ENCODE data around the gene NSFL1C. TPM values are rescaled to one million over a fixed set of nuclear protein-coding genes. Genes with fewer than 3 reads are reported as not detected.
A peak's percentile ranks its signal among the peaks of the same experiment; 100 is the strongest.

Gene NSFL1C
- polyA plus RNA-seq, 1 of the 3 experiments (the other 2 are of a cell fraction): 45.9 TPM

DNA sequence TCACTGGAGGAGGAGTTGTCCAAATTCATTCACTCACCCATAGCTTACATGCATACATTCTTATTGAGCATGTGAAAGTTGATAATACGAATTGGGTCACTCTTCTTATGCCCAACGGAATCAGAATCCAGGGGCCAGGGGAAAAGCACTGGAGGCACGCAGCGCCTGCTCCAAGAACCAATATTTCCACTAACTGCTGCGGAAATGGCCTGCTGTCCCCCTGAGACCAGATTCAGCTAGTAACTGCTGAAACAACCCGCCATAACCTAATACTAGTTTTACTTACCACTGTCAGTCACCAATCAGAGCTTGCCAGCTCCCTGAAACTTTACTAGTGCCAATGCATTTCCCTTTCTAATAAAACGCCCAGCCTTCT lies 73.2 kb downstream of the NSFL1C start:
- Histone ChIP-seq H3K9ac (peak overlapping the region; percentile 78), H3K4me2 (peak overlapping the region; percentile 99), H3K27me3 (ENCODE audit: insufficient read depth) (no peaks in the 10 kb centered on the region), H4K20me1 (ENCODE audit: insufficient read depth) (peaks cover 35% of the 10 kb centered on the region), H3K4me3 (ENCODE audit: low read depth in 2 of 2, low read length in 1 of 2) (peak overlapping the region; percentile 90 to 95), H3K9me2 (no peaks in the 10 kb centered on the region), H3K36me3 (replicated peaks in 1 of 2; ENCODE audit: control insufficient read depth in 1 of 2, insufficient read depth in 2 of 2, low read length in 1 of 2) (peaks cover 0 to 6% of the 10 kb centered on the region in 2 experiments), H2AFZ (ENCODE audit: low read depth) (peak overlapping the region; percentile 96), H3K9me3 (no peaks in the 10 kb centered on the region), H3K79me2 (ENCODE audit: insufficient read depth) (peaks cover 45% of the 10 kb centered on the region), H3F3A (replicated peaks; ENCODE audit: insufficient read depth) (no peaks in the 10 kb centered on the region), H3K27ac (ENCODE audit: low read depth in 2 of 2, low read length in 1 of 2) (peak overlapping the region; percentile 75 to 83; a peak in 3 of 4 replicates), H3K4me1 (ENCODE audit: control insufficient read depth in 1 of 2, insufficient read depth in 2 of 2, low read depth in 1 of 2, low read length in 1 of 2) (peaks cover 20 to 39% of the 10 kb centered on the region in 2 experiments; a peak in 3 of 4 replicates)
- no peak for DNase-seq
- ChIA-PET POLR2A (no interaction called here), CTCF (interaction anchor here (1.3 to 3.9 kb wide), 2 partner anchors 34 to 44 kb away, joined by 6 to 11 read pairs; no protein-coding TSS in a partner anchor)
- 42% methylated on average over 7 of the region's 7 CpGs for WGBS (ENCODE audit: low lambda C conversion rate)
- TF ChIP-seq YY1 (IDR thresholded peaks at IDR 0.05; ENCODE audit: low read depth) (no peak), POLR2AphosphoS5 (IDR thresholded peaks at IDR 0.05; ENCODE audit: low read depth, low read length) (no peak), TEAD4 (IDR thresholded peaks at IDR 0.05; ENCODE audit: borderline replicate concordance, insufficient read depth) (no peak), RXRA (IDR thresholded peaks at IDR 0.05; ENCODE audit: borderline replicate concordance, low read depth) (no peak), MXI1 (IDR thresholded peaks at IDR 0.05; ENCODE audit: low read depth, low read length) (no peak), TCF12 (IDR thresholded peaks at IDR 0.05) (no peak), FOXM1 (IDR thresholded peaks at IDR 0.05; ENCODE audit: low read depth) (no peak), NFIC (IDR thresholded peaks at IDR 0.05; ENCODE audit: borderline replicate concordance) (no peak), ELF1 (IDR thresholded peaks at IDR 0.05) (no peak), GABPA (IDR thresholded peaks at IDR 0.05; ENCODE audit: low read depth) (no peak), RAD21 (IDR thresholded peaks at IDR 0.05; ENCODE audit: low read length) (no peak), GATA2 (CRISPR knock-in tag; IDR thresholded peaks at IDR 0.05) (no peak), EZH2phosphoT487 (IDR thresholded peaks at IDR 0.05; ENCODE audit: borderline replicate concordance, low read depth) (no peak), NRF1 (IDR thresholded peaks at IDR 0.05; ENCODE audit: low read depth, low read length) (no peak)
- TF ChIP-seq, protein P1, sequence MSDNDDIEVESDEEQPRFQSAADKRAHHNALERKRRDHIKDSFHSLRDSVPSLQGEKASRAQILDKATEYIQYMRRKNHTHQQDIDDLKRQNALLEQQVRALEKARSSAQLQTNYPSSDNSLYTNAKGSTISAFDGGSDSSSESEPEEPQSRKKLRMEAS (IDR thresholded peaks at IDR 0.05; ENCODE audit: low read depth): no peak

DNA sequence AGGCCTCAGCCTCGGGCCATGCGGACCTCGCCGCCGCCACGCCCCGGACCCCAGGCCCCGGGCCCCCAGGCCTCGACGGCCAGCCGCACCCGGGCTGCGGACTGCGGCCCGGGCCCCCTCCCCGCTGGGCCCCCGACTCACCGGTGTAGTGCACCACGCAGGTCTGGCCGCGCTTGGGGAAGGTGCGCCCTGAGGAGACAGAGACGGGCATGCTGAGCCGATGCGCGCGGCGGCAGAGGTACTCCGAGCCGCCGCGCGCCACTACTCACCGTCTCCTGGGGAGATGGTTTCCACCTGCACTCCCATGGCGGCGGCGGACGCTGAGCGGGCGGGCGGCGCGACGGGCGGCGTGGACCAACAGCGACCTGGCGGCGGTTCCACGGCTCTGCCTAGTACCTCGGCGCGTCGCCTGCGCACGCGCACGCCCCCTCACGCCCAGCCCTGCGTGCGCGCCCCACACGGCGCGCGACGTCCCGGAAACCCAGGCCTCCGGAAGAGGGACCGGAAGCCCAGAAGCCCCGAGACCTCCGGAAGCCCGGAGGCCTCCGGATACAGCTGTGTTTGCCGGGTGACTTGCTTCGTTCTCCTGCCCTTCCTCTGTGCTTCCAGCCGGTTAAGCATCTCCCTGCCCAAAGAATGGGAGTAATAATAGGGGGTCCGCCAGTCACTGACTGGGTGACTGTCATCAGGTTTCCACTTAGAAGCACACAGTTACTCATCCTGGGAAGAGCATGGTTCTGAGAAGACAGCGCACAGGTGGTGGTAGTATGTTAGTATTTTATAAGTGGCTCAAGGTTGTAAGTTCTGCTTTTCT lies 73.7 kb downstream of the NSFL1C start, which contains the start of gene FKBP1A:
Gene FKBP1A (minus strand): TSS at position 362 of the 814 bp plus-strand sequence. CDS start 56 bp downstream, at position 306.
- Histone ChIP-seq H3K36me3 (replicated peaks in 1 of 2; ENCODE audit: control insufficient read depth in 1 of 2, insufficient read depth in 2 of 2, low read length in 1 of 2) (peaks cover 0 to 9% of the 10 kb centered on the region in 2 experiments), H3K4me2 (peak within 1 kb of the TSS; percentile 99), H3K9me2 (no peaks in the 10 kb centered on the region), H3K9me3 (no peaks in the 10 kb centered on the region), H2AFZ (ENCODE audit: low read depth) (peak within 1 kb of the TSS; percentile 96), H3K4me3 (ENCODE audit: low read depth in 2 of 2, low read length in 1 of 2) (peak within 1 kb of the TSS; percentile 90 to 95), H3F3A (replicated peaks; ENCODE audit: insufficient read depth) (no peaks in the 10 kb centered on the region), H3K79me2 (ENCODE audit: insufficient read depth) (peaks cover 51% of the 10 kb centered on the region), H3K4me1 (ENCODE audit: control insufficient read depth in 1 of 2, insufficient read depth in 2 of 2, low read depth in 1 of 2, low read length in 1 of 2) (peaks cover 20 to 41% of the 10 kb centered on the region in 2 experiments; a peak in 3 of 4 replicates), H3K9ac (peak within 1 kb of the TSS; percentile 78), H3K27ac (ENCODE audit: low read depth in 2 of 2, low read length in 1 of 2) (peak within 1 kb of the TSS; percentile 75 to 83; a peak in 3 of 4 replicates), H4K20me1 (ENCODE audit: insufficient read depth) (peaks cover 41% of the 10 kb centered on the region), H3K27me3 (ENCODE audit: insufficient read depth) (no peaks in the 10 kb centered on the region)
- DNase-seq: peak; percentile 95
- POLR2A ChIA-PET: interaction anchor here (0.6 to 1.7 kb wide), 4 partner anchors 9 to 73 kb away, joined by 3 to 8 read pairs (median 6); no protein-coding TSS in a partner anchor
- WGBS (ENCODE audit: low lambda C conversion rate): 4% methylated on average over 5 of the region's 79 CpGs
- CTCF ChIA-PET: interaction anchor here (1.3 to 3.9 kb wide), 4 partner anchors 35 to 179 kb away, joined by 3 to 11 read pairs (median 5); partner anchors contain the start of gene NSFL1C
- TF ChIP-seq NRF1 (IDR thresholded peaks at IDR 0.05; ENCODE audit: low read depth, low read length) (peak; percentile 94), TAF1 (IDR thresholded peaks at IDR 0.05; ENCODE audit: borderline replicate concordance, low read depth, low read length) (peak; percentile 57; the same call in 1 of the 2 replicates), RCOR1 (IDR thresholded peaks at IDR 0.05; ENCODE audit: low read length) (0 out of 2 replicates have a peak, but pooled peaks have one; percentile 12), TCF12 (IDR thresholded peaks at IDR 0.05) (peak; percentile 22; the same call in 1 of the 2 replicates), EZH2phosphoT487 (IDR thresholded peaks at IDR 0.05; ENCODE audit: borderline replicate concordance, low read depth) (no peak)
- TF ChIP-seq, protein P2, sequence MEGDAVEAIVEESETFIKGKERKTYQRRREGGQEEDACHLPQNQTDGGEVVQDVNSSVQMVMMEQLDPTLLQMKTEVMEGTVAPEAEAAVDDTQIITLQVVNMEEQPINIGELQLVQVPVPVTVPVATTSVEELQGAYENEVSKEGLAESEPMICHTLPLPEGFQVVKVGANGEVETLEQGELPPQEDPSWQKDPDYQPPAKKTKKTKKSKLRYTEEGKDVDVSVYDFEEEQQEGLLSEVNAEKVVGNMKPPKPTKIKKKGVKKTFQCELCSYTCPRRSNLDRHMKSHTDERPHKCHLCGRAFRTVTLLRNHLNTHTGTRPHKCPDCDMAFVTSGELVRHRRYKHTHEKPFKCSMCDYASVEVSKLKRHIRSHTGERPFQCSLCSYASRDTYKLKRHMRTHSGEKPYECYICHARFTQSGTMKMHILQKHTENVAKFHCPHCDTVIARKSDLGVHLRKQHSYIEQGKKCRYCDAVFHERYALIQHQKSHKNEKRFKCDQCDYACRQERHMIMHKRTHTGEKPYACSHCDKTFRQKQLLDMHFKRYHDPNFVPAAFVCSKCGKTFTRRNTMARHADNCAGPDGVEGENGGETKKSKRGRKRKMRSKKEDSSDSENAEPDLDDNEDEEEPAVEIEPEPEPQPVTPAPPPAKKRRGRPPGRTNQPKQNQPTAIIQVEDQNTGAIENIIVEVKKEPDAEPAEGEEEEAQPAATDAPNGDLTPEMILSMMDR (IDR thresholded peaks at IDR 0.05): no peak
- TF ChIP-seq, protein P3, sequence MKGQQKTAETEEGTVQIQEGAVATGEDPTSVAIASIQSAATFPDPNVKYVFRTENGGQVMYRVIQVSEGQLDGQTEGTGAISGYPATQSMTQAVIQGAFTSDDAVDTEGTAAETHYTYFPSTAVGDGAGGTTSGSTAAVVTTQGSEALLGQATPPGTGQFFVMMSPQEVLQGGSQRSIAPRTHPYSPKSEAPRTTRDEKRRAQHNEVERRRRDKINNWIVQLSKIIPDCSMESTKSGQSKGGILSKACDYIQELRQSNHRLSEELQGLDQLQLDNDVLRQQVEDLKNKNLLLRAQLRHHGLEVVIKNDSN (IDR thresholded peaks at IDR 0.05; ENCODE audit: borderline replicate concordance, low read depth): no peak
- TF ChIP-seq, protein P1 (IDR thresholded peaks at IDR 0.05; ENCODE audit: low read depth): peak; percentile 62
- TF ChIP-seq, protein P4, sequence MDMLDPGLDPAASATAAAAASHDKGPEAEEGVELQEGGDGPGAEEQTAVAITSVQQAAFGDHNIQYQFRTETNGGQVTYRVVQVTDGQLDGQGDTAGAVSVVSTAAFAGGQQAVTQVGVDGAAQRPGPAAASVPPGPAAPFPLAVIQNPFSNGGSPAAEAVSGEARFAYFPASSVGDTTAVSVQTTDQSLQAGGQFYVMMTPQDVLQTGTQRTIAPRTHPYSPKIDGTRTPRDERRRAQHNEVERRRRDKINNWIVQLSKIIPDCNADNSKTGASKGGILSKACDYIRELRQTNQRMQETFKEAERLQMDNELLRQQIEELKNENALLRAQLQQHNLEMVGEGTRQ (IDR thresholded peaks at IDR 0.05; ENCODE audit: borderline replicate concordance, low read depth, low read length): no peak
- TF ChIP-seq, protein P5, sequence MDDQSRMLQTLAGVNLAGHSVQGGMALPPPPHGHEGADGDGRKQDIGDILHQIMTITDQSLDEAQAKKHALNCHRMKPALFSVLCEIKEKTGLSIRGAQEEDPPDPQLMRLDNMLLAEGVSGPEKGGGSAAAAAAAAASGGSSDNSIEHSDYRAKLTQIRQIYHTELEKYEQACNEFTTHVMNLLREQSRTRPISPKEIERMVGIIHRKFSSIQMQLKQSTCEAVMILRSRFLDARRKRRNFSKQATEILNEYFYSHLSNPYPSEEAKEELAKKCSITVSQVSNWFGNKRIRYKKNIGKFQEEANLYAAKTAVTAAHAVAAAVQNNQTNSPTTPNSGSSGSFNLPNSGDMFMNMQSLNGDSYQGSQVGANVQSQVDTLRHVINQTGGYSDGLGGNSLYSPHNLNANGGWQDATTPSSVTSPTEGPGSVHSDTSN (IDR thresholded peaks at IDR 0.05): peak; percentile 48
